Lower leg skin (tissue), 4 donors: ENCODE data around the gene TNFAIP2. TPM values are rescaled to one million over a fixed set of nuclear protein-coding genes. Genes with fewer than 3 reads are reported as not detected.
A peak's percentile ranks its signal among the peaks of the same experiment; 100 is the strongest.

ENCODE experiments used
- DNase-seq, 2 donors: peaks; one replicate each; pipeline ENCODE4 v3.0.0-alpha.2; 2019; ENCODE audit warnings: low spot score in 2 of 2
- H3K4me3 ChIP-seq: fragments of 200-600 bp; sonication (generic); 2 replicates; pipeline ENCODE4 v1.5.1; 2017; ENCODE audit warnings: mild to moderate bottlenecking, low read depth; ENCODE audit not compliant: poor library complexity, severe bottlenecking
- CTCF ChIP-seq, 3 donors: fragments of 450-650 bp; IDR thresholded peaks; one replicate each; pipeline ENCODE4 v1.5.1; 2016; ENCODE audit warnings: antibody characterized with exemption in 3 of 3, mild to moderate bottlenecking in 3 of 3, moderate library complexity in 2 of 3
- POLR2A ChIP-seq, 2 donors: fragments of 450-650 bp; IDR thresholded peaks; one replicate each; pipeline ENCODE4 v1.6.1; 2016 to 2017; ENCODE audit warnings: antibody characterized with exemption in 2 of 2, mild to moderate bottlenecking in 1 of 2, moderate library complexity in 1 of 2
- WGBS, 2 donors: methylation state at CpG; one replicate each; pipeline ENCODE4 v1.1.5; 2018; 5-methylcytosine and 5-hydroxymethylcytosine counted together
- intact Hi-C: fragments of 100-400 bp; cut with DNase I; formaldehyde crosslinking; loops from one replicate; pipeline ENCODE4 v1.15.0; 2023; ENCODE audit warnings: low total_unique reads
- total RNA-seq, 4 donors: library from RNA; depleted of rRNA; stranded (reverse); fragments of >200 nt; gene quantifications; one replicate each; pipeline ENCODE4 v1.1.0, GENCODE V29; 2016

TNFAIP2 gene
- total RNA-seq, 4 donors from 2014 or later = 8.2 to 33.6 (median 20.3) TPM

- WGBS, 2 donors = 30 to 55% methylated on average over 45 to 64 of the region's 85 CpGs
- DNase-seq = no peak
- no peak overlapping the region for H3K4me3 ChIP-seq
- intact Hi-C loops = no loop called here
- TF ChIP-seq POLR2A (IDR thresholded peaks at IDR 0.05) (no peak), CTCF (IDR thresholded peaks at IDR 0.05) (no peak)
Measured at GRCh38 chr14:103101963-103102688, 21.1 kb upstream of the TNFAIP2 start.

- 52 to 71% methylated on average over 11 to 20 of the region's 39 CpGs for WGBS, 2 donors
- DNase-seq = no peak
- no peak for TF ChIP-seq POLR2A (IDR thresholded peaks at IDR 0.05)
- TF ChIP-seq CTCF (IDR thresholded peaks at IDR 0.05) = no peak
- intact Hi-C loops = no loop called here
- H3K4me3 ChIP-seq = no peak overlapping the region
Measured at GRCh38 chr14:103102689-103103260, 20.5 kb upstream of the TNFAIP2 start.

GRCh38 chr14:103103461-103104388 is 19.5 kb upstream of the TNFAIP2 start:
- DNase-seq = no peak
- TF ChIP-seq POLR2A (IDR thresholded peaks at IDR 0.05) (no peak), CTCF (IDR thresholded peaks at IDR 0.05) (peak in 1 of 3 donors; percentile 74)
- WGBS, 2 donors = 5% methylated on average over 24 to 25 of the region's 68 CpGs
- intact Hi-C loops = no loop called here
- H3K4me3 ChIP-seq = no peak overlapping the region

- no peak overlapping the region for H3K4me3 ChIP-seq
- DNase-seq = no peak
- TF ChIP-seq CTCF (IDR thresholded peaks at IDR 0.05) (no peak), POLR2A (IDR thresholded peaks at IDR 0.05) (no peak)
- 8 to 12% methylated on average over 7 to 11 of the region's 20 CpGs for WGBS, 2 donors
- intact Hi-C loops = no loop called here
Measured at GRCh38 chr14:103104389-103104653, 18.9 kb upstream of the TNFAIP2 start.

- H3K4me3 ChIP-seq = no peak overlapping the region
Measured at GRCh38 chr14:103104654-103105452, 18.4 kb upstream of the TNFAIP2 start.

More at GRCh38 chr14:103104654-103105452, 18.4 kb upstream of the TNFAIP2 start:
- intact Hi-C loops = loop anchor here (5.0 kb wide), 1 partner anchor 187 kb away; no protein-coding TSS in a partner anchor
- TF ChIP-seq CTCF (IDR thresholded peaks at IDR 0.05) = peak in 2 of 3 donors; percentile 9 to 98
- no peak for TF ChIP-seq POLR2A (IDR thresholded peaks at IDR 0.05)
- WGBS, 2 donors = 5% methylated on average over 28 to 42 of the region's 59 CpGs
- peak in 1 of 2 donors; percentile 94 for DNase-seq
